H9 (cell line): ENCODE measurements around the gene ERFE. TPM values are rescaled to one million over a fixed set of nuclear protein-coding genes. Genes with fewer than 3 reads are reported as not detected.

Experiments
- DNase-seq: peaks from one replicate; pipeline ENCODE4 v3.0.0-alpha.2; 2017
- H2AFZ ChIP-seq: one replicate; pipeline ENCODE4 v1.6.1; 2013; ENCODE audit warnings: mild to moderate bottlenecking, low read length, control low read depth, moderate library complexity
- H2AK5ac ChIP-seq: 2 replicates; pipeline ENCODE4 v1.6.1; 2013; ENCODE audit warnings: low read length, control low read depth, mixed read lengths; ENCODE audit not compliant: insufficient read length
- H2BK120ac ChIP-seq: one replicate; pipeline ENCODE4 v1.6.1; 2013; ENCODE audit warnings: low read depth, mild to moderate bottlenecking, low read length, control low read depth, inconsistent platforms; ENCODE audit not compliant: poor library complexity, severe bottlenecking
- H2BK12ac ChIP-seq: 2 replicates; pipeline ENCODE4 v1.6.1; 2013; ENCODE audit warnings: low read length, control low read depth, mixed read lengths, low read depth; ENCODE audit not compliant: insufficient read length
- H2BK15ac ChIP-seq: 2 replicates; pipeline ENCODE4 v1.6.1; 2013; ENCODE audit warnings: low read depth, low read length, control low read depth
- H2BK20ac ChIP-seq: one replicate; pipeline ENCODE4 v1.6.1; 2013; ENCODE audit warnings: low read depth, mild to moderate bottlenecking, low read length, control low read depth, inconsistent platforms; ENCODE audit not compliant: poor library complexity, severe bottlenecking
- H2BK5ac ChIP-seq: 2 replicates; pipeline ENCODE4 v1.6.1; 2013; ENCODE audit warnings: low read length, control low read depth, mixed read lengths; ENCODE audit not compliant: insufficient read length
- H3K14ac ChIP-seq: 2 replicates; pipeline ENCODE4 v1.6.1; 2013; ENCODE audit warnings: low read length, control low read depth; ENCODE audit not compliant: insufficient read depth
- H3K18ac ChIP-seq: 2 replicates; pipeline ENCODE4 v1.6.1; 2013; ENCODE audit warnings: low read depth, mild to moderate bottlenecking, mixed read lengths, low read length, control low read depth; ENCODE audit not compliant: insufficient read length
- H3K23ac ChIP-seq: 2 replicates; pipeline ENCODE4 v1.6.1; 2013; ENCODE audit warnings: low read length, control low read depth, mixed read lengths, low read depth; ENCODE audit not compliant: insufficient read length
- H3K23me2 ChIP-seq: 2 replicates; pipeline ENCODE4 v1.6.1; 2013; ENCODE audit warnings: low read depth, mild to moderate bottlenecking, mixed read lengths, low read length, control low read depth; ENCODE audit not compliant: insufficient read length, poor library complexity, severe bottlenecking
- H3K27ac ChIP-seq: 2 replicates; pipeline ENCODE4 v1.5.1; 2013; ENCODE audit warnings: low read length, control low read depth, mixed read lengths, low read depth; ENCODE audit not compliant: insufficient read length
- H3K27me3 ChIP-seq: 2 replicates; pipeline ENCODE4 v1.6.1; 2013; ENCODE audit warnings: low read length, control low read depth, inconsistent platforms; ENCODE audit not compliant: insufficient read depth
- H3K4ac ChIP-seq: 2 replicates; pipeline ENCODE4 v1.6.1; 2013; ENCODE audit warnings: low read depth, mild to moderate bottlenecking, control low read depth, inconsistent platforms, low read length, moderate library complexity
- H3K4me1 ChIP-seq: 2 replicates; pipeline ENCODE4 v1.6.1; 2013; ENCODE audit warnings: low read length, control low read depth, inconsistent platforms; ENCODE audit not compliant: insufficient read depth
- H3K4me2 ChIP-seq: 2 replicates; pipeline ENCODE4 v1.6.1; 2013; ENCODE audit warnings: low read length, control low read depth, mixed read lengths; ENCODE audit not compliant: insufficient read length, insufficient read depth
- H3K56ac ChIP-seq: 2 replicates; pipeline ENCODE4 v1.6.1; 2013; ENCODE audit warnings: low read depth, mild to moderate bottlenecking, mixed read lengths, low read length, control low read depth; ENCODE audit not compliant: insufficient read length
- H3K79me1 ChIP-seq: 2 replicates; pipeline ENCODE4 v1.6.1; 2013; ENCODE audit warnings: low read depth, mild to moderate bottlenecking, moderate library complexity, low read length, control low read depth, inconsistent platforms; ENCODE audit not compliant: insufficient read depth, poor library complexity, severe bottlenecking
- H3K79me2 ChIP-seq: 2 replicates; pipeline ENCODE4 v1.6.1; 2013; ENCODE audit warnings: low read length, control low read depth, inconsistent platforms; ENCODE audit not compliant: insufficient read depth
- H3K9ac ChIP-seq: 2 replicates; pipeline ENCODE4 v1.6.1; 2013; ENCODE audit warnings: low read length, control low read depth, mixed read lengths; ENCODE audit not compliant: insufficient read length; ENCODE audit errors: extremely low read depth
- H3K9me3 ChIP-seq: one replicate; pipeline ENCODE4 v1.6.1; 2013; ENCODE audit warnings: low read depth, low read length, inconsistent platforms; ENCODE audit not compliant: control insufficient read depth
- H3T11ph ChIP-seq: one replicate; pipeline ENCODE4 v1.6.1; 2013; ENCODE audit warnings: mild to moderate bottlenecking, low read length, control low read depth, inconsistent platforms
- H4K20me1 ChIP-seq: one replicate; pipeline ENCODE4 v1.6.1; 2013; ENCODE audit not compliant: control insufficient read depth, insufficient read length, insufficient read depth
- H4K5ac ChIP-seq: 2 replicates; pipeline ENCODE4 v1.6.1; 2013; ENCODE audit warnings: low read depth, mild to moderate bottlenecking, mixed read lengths, low read length, control low read depth; ENCODE audit not compliant: insufficient read length
- H4K8ac ChIP-seq: replicated peaks from 2 replicates; pipeline ENCODE4 v1.6.1; 2013; ENCODE audit warnings: low read length, control low read depth, mixed read lengths, low read depth; ENCODE audit not compliant: insufficient read length
- H4K91ac ChIP-seq: 2 replicates; pipeline ENCODE4 v1.6.1; 2013; ENCODE audit warnings: low read depth, mild to moderate bottlenecking, moderate library complexity, mixed read lengths, low read length, control low read depth; ENCODE audit not compliant: insufficient read length
- H3K27ac Mint-ChIP-seq, 3 experiments: 2 replicates in 2 of 3; 3 replicates in 1 of 3; pipeline ENCODE4 v1.8.0; 2020 to 2021; ENCODE audit warnings: mixed read lengths in 3 of 3, mild to moderate bottlenecking in 1 of 3, moderate library complexity in 1 of 3
- H3K27me3 Mint-ChIP-seq: 2 replicates; pipeline ENCODE4 v1.8.0; 2021; ENCODE audit warnings: low read depth, mild to moderate bottlenecking, moderate library complexity, mixed read lengths
- H3K36me3 Mint-ChIP-seq, 3 experiments: 2 replicates in 2 of 3; 3 replicates in 1 of 3; pipeline ENCODE4 v1.8.0; 2020 to 2021; ENCODE audit warnings: low read depth in 3 of 3, mixed read lengths in 3 of 3; ENCODE audit not compliant: insufficient read depth in 1 of 3
- H3K4me1 Mint-ChIP-seq, 2 experiments: 2 replicates each; pipeline ENCODE4 v1.8.0; 2020; ENCODE audit warnings: mixed read lengths in 2 of 2
- H3K4me3 Mint-ChIP-seq, 2 experiments: 2 replicates in 1 of 2; 3 replicates in 1 of 2; pipeline ENCODE4 v1.8.0; 2020 to 2021; ENCODE audit warnings: mild to moderate bottlenecking in 2 of 2, mixed read lengths in 2 of 2, moderate library complexity in 1 of 2
- H3K9me3 Mint-ChIP-seq, 2 experiments: 2 replicates in 1 of 2; 3 replicates in 1 of 2; pipeline ENCODE4 v1.8.0; 2020; ENCODE audit warnings: mild to moderate bottlenecking in 2 of 2, mixed read lengths in 2 of 2, moderate library complexity in 1 of 2
- WGBS: extraction: QIAGEN DNeasy Blood & Tissue Kit; methylation state at CpG from one replicate; pipeline ENCODE4 v1.1.7; 2013; ENCODE audit warnings: missing lambda C conversion rate, low lambda C conversion rate, mixed read lengths; ENCODE audit not compliant: insufficient read length; ENCODE audit errors: extremely low coverage; 5-methylcytosine and 5-hydroxymethylcytosine counted together
- total RNA-seq: library from RNA; stranded (reverse); gene quantifications from 2 replicates; pipeline ENCODE4 v1.2.1, GENCODE V29; 2021
- TF ChIP-seq, protein P1 (sequence below): fragments of 200-600 bp; sonication (generic); conservative IDR thresholded peaks from 3 replicates; pipeline ENCODE4 v1.8.0; 2021; ENCODE audit warnings: antibody characterized with exemption, mild to moderate bottlenecking

Gene ERFE
- total RNA-seq, 1 experiment from 2014 or later, result 2.1 TPM

DNA sequence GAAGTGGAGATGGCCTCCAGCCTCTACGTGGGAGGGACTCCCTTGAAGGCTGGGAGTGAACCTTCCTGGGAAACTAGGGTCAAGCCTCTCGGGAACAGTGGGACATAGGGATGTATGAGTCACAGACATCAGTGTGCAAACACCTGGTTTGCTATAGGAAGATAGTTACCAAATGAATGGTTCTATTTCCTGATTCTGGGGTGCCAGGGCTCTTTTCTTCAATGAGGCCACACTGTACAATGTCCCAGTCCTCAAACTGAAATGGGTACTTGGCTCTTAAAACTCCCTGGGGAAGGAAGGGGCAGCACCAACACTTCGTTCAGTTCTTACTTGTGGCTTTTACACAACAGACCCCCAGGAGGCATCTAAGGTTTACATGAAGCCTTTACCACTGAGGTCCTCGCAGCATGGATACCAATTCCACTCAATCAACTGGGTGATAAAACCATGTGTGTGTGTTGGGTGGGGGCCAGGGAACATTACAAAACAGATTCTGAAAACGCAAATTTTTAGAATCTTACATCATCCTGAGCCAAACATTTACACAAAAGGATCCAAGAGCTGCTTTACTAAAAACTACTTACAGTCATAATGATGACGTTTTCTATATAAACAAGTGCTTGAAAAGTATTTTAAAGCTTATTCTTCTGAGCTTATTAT is 10.4 kb downstream of the ERFE start:
- no peak overlapping the region for H3K4me2 ChIP-seq

More for the DNA sequence above, 10.4 kb downstream of the ERFE start:
- Histone ChIP-seq H4K8ac (no peak overlapping the region), H3K79me1 (no peaks in the 10 kb centered on the region), H3K27ac (no peak overlapping the region), H2BK20ac (no peak overlapping the region), H3K9me3 (no peaks in the 10 kb centered on the region), H4K5ac (no peak overlapping the region), H3T11ph (no peak overlapping the region), H2BK120ac (no peak overlapping the region), H2BK15ac (no peak overlapping the region), H2BK5ac (no peak overlapping the region), H3K23me2 (no peaks in the 10 kb centered on the region), H2AFZ (no peak overlapping the region), H3K4ac (no peak overlapping the region), H3K23ac (no peak overlapping the region), H3K4me1 (no peaks in the 10 kb centered on the region), H3K18ac (no peak overlapping the region), H4K91ac (no peak overlapping the region), H4K20me1 (no peaks in the 10 kb centered on the region), H3K56ac (no peak overlapping the region), H3K79me2 (no peaks in the 10 kb centered on the region), H3K14ac (no peak overlapping the region), H2AK5ac (no peak overlapping the region), H3K9ac (no peak overlapping the region), H2BK12ac (no peak overlapping the region), H3K27me3 (peaks cover 2% of the 10 kb centered on the region; the same call in 1 of the 2 replicates)
- Mint-ChIP-seq H3K27ac (no peak overlapping the region; a peak in 1 of 7 replicates), H3K9me3 (peaks cover 0 to 4% of the 10 kb centered on the region in 2 experiments; a peak in 1 of 5 replicates), H3K36me3 (peaks cover 16 to 46% (median 35%) of the 10 kb centered on the region in 3 experiments), H3K4me3 (no peak overlapping the region), H3K27me3 (peaks cover 18% of the 10 kb centered on the region), H3K4me1 (no peaks in the 10 kb centered on the region)
- no peak for DNase-seq
- no CpG with 5 or more reads among the region's 6 CpGs for WGBS
- TF ChIP-seq, protein P1, sequence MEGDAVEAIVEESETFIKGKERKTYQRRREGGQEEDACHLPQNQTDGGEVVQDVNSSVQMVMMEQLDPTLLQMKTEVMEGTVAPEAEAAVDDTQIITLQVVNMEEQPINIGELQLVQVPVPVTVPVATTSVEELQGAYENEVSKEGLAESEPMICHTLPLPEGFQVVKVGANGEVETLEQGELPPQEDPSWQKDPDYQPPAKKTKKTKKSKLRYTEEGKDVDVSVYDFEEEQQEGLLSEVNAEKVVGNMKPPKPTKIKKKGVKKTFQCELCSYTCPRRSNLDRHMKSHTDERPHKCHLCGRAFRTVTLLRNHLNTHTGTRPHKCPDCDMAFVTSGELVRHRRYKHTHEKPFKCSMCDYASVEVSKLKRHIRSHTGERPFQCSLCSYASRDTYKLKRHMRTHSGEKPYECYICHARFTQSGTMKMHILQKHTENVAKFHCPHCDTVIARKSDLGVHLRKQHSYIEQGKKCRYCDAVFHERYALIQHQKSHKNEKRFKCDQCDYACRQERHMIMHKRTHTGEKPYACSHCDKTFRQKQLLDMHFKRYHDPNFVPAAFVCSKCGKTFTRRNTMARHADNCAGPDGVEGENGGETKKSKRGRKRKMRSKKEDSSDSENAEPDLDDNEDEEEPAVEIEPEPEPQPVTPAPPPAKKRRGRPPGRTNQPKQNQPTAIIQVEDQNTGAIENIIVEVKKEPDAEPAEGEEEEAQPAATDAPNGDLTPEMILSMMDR, result no peak
